ENCODE results near the gene HSD17B11.
"Not testable (repeated sequence)": the region's sequence is repeated elsewhere in the genome, so short reads cannot be mapped to it uniquely, and the experiment has no call there.

HSD17B11 gene

DNA sequence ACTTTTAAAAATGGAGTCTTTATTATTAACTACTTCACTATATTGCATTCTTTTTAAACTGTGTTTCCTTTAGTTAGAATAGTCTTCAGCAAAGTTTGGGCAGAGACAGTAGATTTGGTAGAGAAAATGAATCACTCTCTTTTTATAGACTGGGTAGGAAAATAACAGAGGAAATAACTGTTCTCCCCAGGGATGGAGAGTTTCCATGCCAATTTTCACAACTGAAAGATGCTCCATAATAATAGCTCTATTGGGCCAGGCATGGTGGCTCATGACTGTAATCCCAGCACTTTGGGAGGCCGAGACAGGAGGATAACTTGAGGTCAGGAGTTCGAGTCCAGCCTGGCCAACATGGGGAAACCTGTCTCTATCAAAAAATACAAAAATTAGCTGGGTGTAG lies 81.4 kb downstream of the HSD17B11 start:
- no peak for DNase-seq

GRCh38 chr4:87306056-87306455 lies 84.9 kb downstream of the HSD17B11 start:
- DNase-seq: no peak

GRCh38 chr4:87305562-87305961 lies 85.4 kb downstream of the HSD17B11 start:
- no peak for DNase-seq

- DNase-seq: no peak
Observed at GRCh38 chr4:87304745-87305432, 86.1 kb downstream of the HSD17B11 start.

- no peak for DNase-seq
Observed at GRCh38 chr4:87299898-87300297, 91.1 kb downstream of the HSD17B11 start.

GRCh38 chr4:87298362-87298761 lies 92.6 kb downstream of the HSD17B11 start:
- no peak for DNase-seq

DNA sequence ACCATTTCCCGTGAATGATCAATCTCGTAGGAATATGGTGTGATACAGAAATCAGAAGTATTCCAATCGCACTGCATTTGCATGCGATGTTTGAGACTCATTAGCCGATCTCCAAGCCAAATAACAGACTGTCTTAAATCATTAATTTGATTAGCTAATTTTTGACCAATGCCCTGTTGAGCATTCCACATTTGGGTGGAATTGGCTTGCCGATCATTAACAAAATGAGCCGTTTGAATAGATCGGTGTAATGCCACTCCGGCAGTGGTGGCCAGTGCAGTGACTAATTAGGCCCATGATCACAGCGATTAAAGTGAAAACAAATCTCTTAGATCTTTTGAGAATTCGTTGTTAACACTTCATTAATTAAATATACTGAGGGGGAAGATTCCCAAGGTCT lies 96.1 kb downstream of the HSD17B11 start:
- not testable (repeated sequence) for DNase-seq

DNA sequence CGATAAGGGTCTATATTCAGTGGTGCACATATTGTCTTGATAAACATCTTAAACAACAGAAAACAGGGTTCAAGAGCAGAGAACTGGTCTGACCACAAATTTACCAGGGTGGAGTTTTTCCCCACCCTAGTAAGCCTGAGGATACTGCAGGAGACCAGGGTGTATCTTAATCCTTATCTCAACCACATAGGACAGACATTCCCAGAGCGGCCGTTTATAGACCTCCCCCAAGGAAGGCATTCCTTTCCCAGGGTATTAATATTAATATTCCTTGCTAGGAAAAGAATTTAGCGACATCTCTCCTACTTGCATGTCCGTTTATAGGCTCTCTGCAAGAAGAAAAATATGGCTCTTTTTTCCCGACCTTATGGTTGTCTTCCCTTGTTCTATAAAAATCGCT lies 97.1 kb downstream of the HSD17B11 start:
- not testable (repeated sequence) for DNase-seq

DNA sequence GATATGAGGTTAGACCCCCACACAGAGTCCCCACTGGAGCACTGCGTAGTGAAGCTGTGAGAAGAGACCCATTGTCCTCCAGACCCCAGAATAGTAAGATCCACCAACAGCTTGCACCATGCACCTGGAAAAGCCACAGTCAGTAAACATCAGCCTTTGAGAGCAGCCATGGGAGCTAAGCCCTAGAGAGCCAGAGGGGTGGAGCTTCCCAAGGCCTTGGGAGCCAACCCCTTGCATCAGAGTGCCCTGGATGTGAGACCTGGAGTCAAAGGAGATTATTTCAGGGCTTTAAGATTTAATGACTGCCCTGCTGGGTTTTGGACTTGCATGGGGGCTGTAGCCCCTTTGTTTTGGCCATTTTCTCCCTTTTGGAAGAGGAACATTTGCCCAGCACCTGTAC lies 104.0 kb downstream of the HSD17B11 start:
- DNase-seq: no peak

Measured in right kidney (tissue), 1 donor.